ENCODE data around the gene MXRA7. TPM values are rescaled to one million over a fixed set of nuclear protein-coding genes. Genes with fewer than 3 reads are reported as not detected.
"Not testable (repeated sequence)": the region's sequence is repeated elsewhere in the genome, so short reads cannot be mapped to it uniquely, and the experiment has no call there.

The MXRA7 gene
- total RNA-seq, 1 donor from 2014 or later = 55.4 TPM

- H3K4me1 Mint-ChIP-seq = peaks cover 66% of the 10 kb centered on the region
These were observed 9.2 kb downstream of the MXRA7 start for GRCh38 chr17:76701471-76701967.

GRCh38 chr17:76700617-76701470 lies 9.9 kb downstream of the MXRA7 start:
- peaks cover 20% of the 10 kb centered on the region for H3K79me2 ChIP-seq (ENCODE audit: low read depth)

More at GRCh38 chr17:76701471-76701967, 9.2 kb downstream of the MXRA7 start:
- peaks cover 28% of the 10 kb centered on the region for H3F3A ChIP-seq (ENCODE audit: low read depth)
- Mint-ChIP-seq H3K27me3 (ENCODE audit: insufficient read depth, low read depth) (peaks cover 7% of the 10 kb centered on the region), H3K36me3 (no peaks in the 10 kb centered on the region), H3K27ac (peak overlapping the region; percentile 88), H3K4me3 (peak overlapping the region; percentile 71), H3K9me3 (no peaks in the 10 kb centered on the region)
- no peak for TF ChIP-seq EZH2phosphoT487 (IDR thresholded peaks at IDR 0.05)
- no peak for TF ChIP-seq CTCF (IDR thresholded peaks at IDR 0.05)
- no peak for TF ChIP-seq EZH2 (IDR thresholded peaks at IDR 0.05)
- no peaks in the 10 kb centered on the region for H3K27me3 ChIP-seq
- H4K20me1 ChIP-seq (ENCODE audit: low read depth) = peaks cover 18% of the 10 kb centered on the region
- no peak overlapping the region for H3K27ac ChIP-seq
- no peak overlapping the region for H3K4me3 ChIP-seq
- no peak overlapping the region for H3K9ac ChIP-seq
- DNase-seq (ENCODE audit: low spot score) = peak; percentile 24
- peaks cover 20% of the 10 kb centered on the region for H3K79me2 ChIP-seq (ENCODE audit: low read depth)
- H3K9me3 ChIP-seq (ENCODE audit: low read depth) = no peaks in the 10 kb centered on the region
- H2AFZ ChIP-seq (replicated peaks) = no peak overlapping the region
- H3K4me1 ChIP-seq = peaks cover 43% of the 10 kb centered on the region
- H3K36me3 ChIP-seq = no peaks in the 10 kb centered on the region
- H3K4me2 ChIP-seq = peak overlapping the region; percentile 62

GRCh38 chr17:76700270-76700616 lies 10.5 kb downstream of the MXRA7 start:
- Histone ChIP-seq H4K20me1 (ENCODE audit: low read depth) (peaks cover 18% of the 10 kb centered on the region), H3K27me3 (no peaks in the 10 kb centered on the region), H3F3A (ENCODE audit: low read depth) (peaks cover 28% of the 10 kb centered on the region), H3K79me2 (ENCODE audit: low read depth) (peaks cover 20% of the 10 kb centered on the region), H3K27ac (no peak overlapping the region), H3K4me1 (peaks cover 43% of the 10 kb centered on the region), H3K9ac (no peak overlapping the region), H3K4me2 (peak overlapping the region; percentile 62), H3K36me3 (no peaks in the 10 kb centered on the region), H3K9me3 (ENCODE audit: low read depth) (no peaks in the 10 kb centered on the region), H3K4me3 (no peak overlapping the region), H2AFZ (replicated peaks) (no peak overlapping the region)
- TF ChIP-seq EZH2 (IDR thresholded peaks at IDR 0.05) (no peak), CTCF (IDR thresholded peaks at IDR 0.05) (no peak), EZH2phosphoT487 (IDR thresholded peaks at IDR 0.05) (no peak)
- Mint-ChIP-seq H3K36me3 (peaks cover 2% of the 10 kb centered on the region), H3K27me3 (ENCODE audit: insufficient read depth, low read depth) (peaks cover 7% of the 10 kb centered on the region), H3K4me1 (peaks cover 75% of the 10 kb centered on the region), H3K9me3 (no peaks in the 10 kb centered on the region), H3K4me3 (peak overlapping the region; percentile 71), H3K27ac (peak overlapping the region; percentile 88)
- DNase-seq (ENCODE audit: low spot score) = no peak

More at GRCh38 chr17:76700617-76701470, 9.9 kb downstream of the MXRA7 start:
- TF ChIP-seq CTCF (IDR thresholded peaks at IDR 0.05) = no peak
- no peak for TF ChIP-seq EZH2 (IDR thresholded peaks at IDR 0.05)
- no peak for TF ChIP-seq EZH2phosphoT487 (IDR thresholded peaks at IDR 0.05)
- Mint-ChIP-seq H3K36me3 (no peaks in the 10 kb centered on the region), H3K27ac (peak overlapping the region; percentile 88), H3K4me3 (peak overlapping the region; percentile 71), H3K4me1 (peaks cover 69% of the 10 kb centered on the region), H3K27me3 (ENCODE audit: insufficient read depth, low read depth) (peaks cover 7% of the 10 kb centered on the region), H3K9me3 (no peaks in the 10 kb centered on the region)
- Histone ChIP-seq H3K9me3 (ENCODE audit: low read depth) (no peaks in the 10 kb centered on the region), H3K9ac (no peak overlapping the region), H3K4me3 (no peak overlapping the region), H3K4me2 (peak overlapping the region; percentile 62), H3K27me3 (no peaks in the 10 kb centered on the region), H3K36me3 (no peaks in the 10 kb centered on the region), H4K20me1 (ENCODE audit: low read depth) (peaks cover 18% of the 10 kb centered on the region), H3K27ac (no peak overlapping the region), H3F3A (ENCODE audit: low read depth) (peaks cover 28% of the 10 kb centered on the region), H3K4me1 (peaks cover 43% of the 10 kb centered on the region), H2AFZ (replicated peaks) (no peak overlapping the region)
- DNase-seq (ENCODE audit: low spot score) = peak; percentile 63

GRCh38 chr17:76698466-76698977 lies 12.2 kb downstream of the MXRA7 start:
- H4K20me1 ChIP-seq (ENCODE audit: low read depth) = peaks cover 18% of the 10 kb centered on the region
- not testable (repeated sequence) for H2AFZ ChIP-seq (replicated peaks); H3K27me3 Mint-ChIP-seq (ENCODE audit: insufficient read depth, low read depth); H3K9me3 Mint-ChIP-seq; H3K27me3 ChIP-seq; H3K4me3 ChIP-seq; H3K27ac Mint-ChIP-seq; H3K9me3 ChIP-seq (ENCODE audit: low read depth); DNase-seq (ENCODE audit: low spot score); H3K9ac ChIP-seq; H3K36me3 Mint-ChIP-seq; H3K36me3 ChIP-seq
- Mint-ChIP-seq H3K4me3 (peak overlapping the region; percentile 43), H3K4me1 (peaks cover 71% of the 10 kb centered on the region)
- peaks cover 20% of the 10 kb centered on the region for H3K79me2 ChIP-seq (ENCODE audit: low read depth)
- H3K27ac ChIP-seq = peak overlapping the region; percentile 57
- H3K4me1 ChIP-seq = peaks cover 46% of the 10 kb centered on the region
- H3K4me2 ChIP-seq = peak overlapping the region; percentile 68
- H3F3A ChIP-seq (ENCODE audit: low read depth) = peaks cover 28% of the 10 kb centered on the region
